ELF-1 (cell line): Measurements from ENCODE around the gene PLXNB1.
"Not testable (repeated sequence)": the region's sequence is repeated elsewhere in the genome, so short reads cannot be mapped to it uniquely, and the experiment has no call there.

Experiments used
- DNase-seq: peaks from one replicate; pipeline ENCODE4 v3.0.0-alpha.2; 2016; ENCODE audit warnings: low read depth, low spot score

The PLXNB1 gene

GRCh38 chr3:48464713-48465221, 34.9 kb upstream of the PLXNB1 start:
- DNase-seq = no peak

DNA sequence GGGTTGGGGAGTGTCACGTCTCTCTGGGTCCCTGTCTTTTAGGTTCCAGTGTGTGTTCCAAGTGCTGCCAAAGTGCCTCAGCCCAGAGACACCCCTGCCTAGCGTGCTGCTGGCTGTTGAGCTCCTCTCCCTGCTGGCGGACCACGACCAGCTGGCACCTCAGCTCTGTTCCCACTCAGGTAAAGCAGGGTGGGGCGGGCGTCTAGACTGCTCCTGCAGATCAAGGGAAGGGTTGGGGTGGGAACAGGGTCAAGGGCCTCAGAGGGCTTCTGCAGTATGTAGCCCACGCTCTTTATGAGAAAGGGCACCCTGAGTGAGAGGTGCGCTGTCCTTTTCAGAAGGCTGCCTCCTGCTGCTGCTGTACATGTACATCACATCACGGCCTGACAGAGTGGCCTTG, 33.8 kb upstream of the PLXNB1 start:
- no peak for DNase-seq

- not testable (repeated sequence) for DNase-seq
Measured at GRCh38 chr3:48461767-48462166, 31.9 kb upstream of the PLXNB1 start.

DNA sequence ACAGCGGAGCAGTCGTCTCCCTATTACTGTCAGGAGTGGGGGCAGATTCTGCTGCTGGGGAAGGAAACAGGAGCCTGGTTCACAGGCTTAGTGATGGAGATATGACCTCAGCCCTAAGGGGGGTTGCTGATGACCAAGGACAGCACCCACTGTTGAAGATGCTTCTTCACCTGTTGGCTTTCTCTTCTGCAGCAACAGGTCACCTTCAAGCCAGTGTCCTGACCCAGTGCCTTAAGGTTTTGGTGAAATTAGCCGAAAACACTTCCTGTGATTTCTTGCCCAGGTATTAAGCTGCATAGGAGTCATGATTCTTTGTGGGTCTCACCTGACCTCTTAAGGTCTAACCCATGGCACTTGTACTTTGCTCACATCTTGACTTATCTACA, 30.6 kb upstream of the PLXNB1 start:
- DNase-seq = no peak

DNA sequence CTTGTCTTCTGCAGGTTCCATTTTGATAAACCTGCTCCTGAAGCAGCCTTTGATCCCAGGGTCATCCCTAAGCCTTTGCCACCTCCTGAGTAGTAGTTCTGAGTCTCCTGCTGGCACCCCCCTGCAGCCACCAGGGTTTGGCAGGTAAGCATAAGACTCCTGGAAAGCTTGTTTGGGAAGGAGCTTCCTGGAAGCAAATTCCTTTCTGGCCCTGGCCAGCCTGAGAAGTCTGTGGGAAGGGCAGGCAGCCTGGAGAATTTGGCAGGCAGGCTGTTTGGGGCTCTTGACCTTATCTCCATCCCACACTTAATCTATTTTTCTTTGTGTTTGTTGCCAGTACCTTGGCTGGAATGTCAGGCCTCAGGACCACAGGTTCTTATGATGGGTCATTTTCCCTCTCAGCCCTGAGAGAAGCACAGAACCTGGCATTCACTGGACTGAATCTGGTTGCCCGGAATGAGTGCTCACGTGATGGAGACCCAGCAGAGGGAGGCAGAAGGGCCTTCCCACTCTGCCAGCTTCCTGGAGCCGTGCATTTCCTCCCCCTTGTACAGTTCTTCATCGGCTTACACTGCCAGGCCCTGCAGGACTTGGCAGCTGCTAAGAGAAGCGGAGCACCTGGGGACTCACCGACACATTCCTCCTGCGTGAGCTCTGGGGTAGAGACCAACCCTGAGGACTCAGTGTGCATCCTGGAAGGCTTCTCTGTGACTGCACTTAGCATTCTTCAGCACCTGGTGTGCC, 30.1 kb upstream of the PLXNB1 start:
- no peak for DNase-seq

DNA sequence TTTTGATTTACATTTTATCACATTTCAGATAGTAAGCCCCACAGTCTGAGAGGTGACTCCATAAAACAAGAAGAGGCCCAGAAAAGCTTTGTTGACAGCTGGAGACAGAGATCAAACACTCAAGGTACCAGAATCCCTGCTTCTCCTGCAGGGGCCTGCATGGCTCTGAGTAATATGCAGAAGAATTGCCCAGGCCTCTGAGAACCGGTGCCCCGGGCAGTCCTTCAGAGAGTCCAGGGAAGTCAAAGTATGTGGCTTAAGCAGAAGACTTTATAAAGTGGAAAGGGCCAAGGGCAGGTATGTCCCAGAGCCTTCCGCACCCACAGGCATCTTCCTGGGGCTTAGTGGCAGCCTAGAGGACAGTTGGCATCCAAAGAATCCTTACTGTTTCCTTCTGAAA, 29.4 kb upstream of the PLXNB1 start:
- no peak for DNase-seq

DNA sequence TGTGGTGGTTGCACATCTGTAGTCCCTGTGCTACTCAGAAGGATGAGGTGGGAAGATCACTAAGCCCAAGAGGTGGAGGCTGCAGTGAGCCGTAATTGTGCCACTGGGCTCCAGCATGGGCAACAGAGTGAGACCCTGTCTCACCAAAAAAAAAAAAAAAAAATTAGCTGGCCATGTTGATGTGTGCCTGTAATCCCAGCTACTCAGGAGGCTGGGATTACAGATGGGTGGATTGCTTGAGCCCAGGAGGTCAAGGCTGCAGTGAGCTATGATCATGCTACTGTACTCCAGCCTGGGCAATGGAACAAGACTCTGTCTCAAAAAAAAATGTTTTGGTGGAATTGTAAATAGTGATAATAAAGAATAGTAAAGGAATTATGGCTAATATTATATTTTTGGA, 26.6 kb upstream of the PLXNB1 start:
- no peak for DNase-seq

DNA sequence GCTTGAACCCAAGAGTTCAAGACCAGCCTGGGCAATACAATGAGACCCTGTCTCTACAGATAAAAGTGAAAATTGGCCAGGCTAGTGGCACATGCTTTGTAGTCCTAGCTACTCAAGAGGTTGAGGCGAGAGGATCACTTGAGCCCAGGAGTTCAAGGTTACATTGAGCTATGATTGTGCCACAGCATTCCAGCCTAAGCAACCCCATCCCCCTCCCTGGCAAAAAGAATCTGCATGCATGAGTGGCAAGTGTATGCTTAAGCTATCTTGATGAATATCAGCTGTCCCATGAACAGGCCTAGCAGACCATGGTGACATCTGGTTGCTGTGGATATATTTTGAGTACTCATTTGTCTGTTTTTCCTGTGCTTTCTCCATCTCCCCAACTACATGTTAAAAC, 21.4 kb upstream of the PLXNB1 start:
- no peak for DNase-seq

DNA sequence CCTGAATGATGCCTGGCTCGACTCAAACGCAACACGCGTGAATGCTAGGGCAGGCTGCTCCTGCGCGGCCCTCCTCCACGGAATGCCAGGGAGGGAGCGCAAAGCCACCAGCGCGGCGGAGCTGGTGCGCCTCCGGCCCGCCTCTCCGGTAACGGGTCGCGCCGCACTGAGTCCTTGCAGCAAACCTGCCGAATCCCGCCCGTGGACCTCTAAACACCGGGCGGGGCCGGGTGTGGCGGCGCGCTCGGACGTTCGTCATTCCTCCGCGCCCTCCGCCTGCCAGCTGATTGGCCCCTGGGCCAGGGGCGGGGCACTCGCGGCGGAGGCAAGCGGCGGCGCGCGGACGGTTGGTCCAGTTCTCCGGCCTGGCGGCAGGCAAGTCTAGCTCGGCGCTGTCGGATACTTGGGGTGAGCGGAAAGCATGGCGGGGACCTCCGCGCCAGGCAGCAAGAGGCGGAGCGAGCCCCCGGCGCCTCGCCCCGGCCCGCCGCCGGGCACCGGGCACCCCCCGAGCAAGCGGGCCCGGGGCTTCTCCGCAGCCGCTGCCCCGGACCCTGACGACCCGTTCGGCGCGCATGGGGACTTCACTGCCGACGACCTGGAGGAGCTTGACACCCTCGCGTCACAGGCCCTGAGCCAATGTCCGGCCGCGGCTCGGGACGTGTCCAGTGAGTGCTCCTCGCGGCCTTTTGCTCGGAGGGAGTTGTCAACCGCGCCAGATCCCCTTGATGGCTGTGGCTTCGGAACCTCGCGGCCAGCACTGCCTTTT, 16.7 kb upstream of the PLXNB1 start, which contains the start of gene ATRIP:
Gene ATRIP, plus strand, starts transcription at position 313 of the 769 bp plus-strand sequence. Its CDS starts 109 bp downstream, at position 422.
- DNase-seq = peak; percentile 93

DNA sequence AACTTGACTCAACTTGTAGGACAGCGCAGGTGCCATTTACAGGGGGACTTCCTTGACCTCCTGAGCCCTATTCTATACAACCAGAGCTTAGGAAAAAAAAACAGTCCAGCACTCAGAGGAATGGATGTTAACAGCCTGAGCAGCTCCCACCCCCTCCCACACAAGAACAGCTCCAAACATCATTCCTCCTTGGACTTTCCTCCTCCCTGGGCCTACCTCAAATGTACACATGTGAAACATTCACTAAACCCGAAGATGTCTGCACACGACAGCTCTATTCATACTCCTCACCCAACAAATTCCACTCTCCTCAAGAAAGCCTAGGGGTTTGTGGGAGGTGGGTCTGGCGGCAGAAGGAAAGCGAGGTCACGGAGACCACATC, 16.1 kb upstream of the PLXNB1 start:
- DNase-seq = no peak

DNA sequence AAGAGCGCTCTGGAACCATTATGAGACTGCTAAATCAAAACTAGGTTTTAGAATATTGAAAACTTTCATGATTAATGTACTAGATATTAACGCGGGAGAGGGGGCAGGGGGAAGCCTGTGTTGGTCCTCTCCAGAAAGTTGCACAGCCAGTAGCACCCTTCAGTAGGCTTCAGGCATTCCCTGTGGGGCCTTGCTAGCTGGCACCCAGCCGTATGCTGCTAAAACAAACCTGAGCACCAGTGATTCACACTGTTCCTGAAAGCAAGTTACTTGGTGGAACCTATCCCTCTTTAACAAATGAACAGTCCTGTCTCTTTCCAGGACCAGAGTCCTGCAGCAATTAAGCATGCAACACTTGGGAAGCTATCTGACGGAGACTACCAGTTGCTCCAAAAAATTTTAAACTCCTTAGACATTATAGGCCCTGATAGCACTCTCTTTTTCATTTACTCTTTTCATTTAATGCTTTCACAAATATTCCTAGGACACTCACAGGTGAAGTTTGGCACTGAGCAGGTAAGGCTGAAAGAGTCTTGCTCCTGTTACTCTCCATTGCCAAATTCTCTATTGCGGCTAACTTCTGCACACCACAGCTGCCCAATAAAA, 15.5 kb upstream of the PLXNB1 start:
- DNase-seq = no peak

DNA sequence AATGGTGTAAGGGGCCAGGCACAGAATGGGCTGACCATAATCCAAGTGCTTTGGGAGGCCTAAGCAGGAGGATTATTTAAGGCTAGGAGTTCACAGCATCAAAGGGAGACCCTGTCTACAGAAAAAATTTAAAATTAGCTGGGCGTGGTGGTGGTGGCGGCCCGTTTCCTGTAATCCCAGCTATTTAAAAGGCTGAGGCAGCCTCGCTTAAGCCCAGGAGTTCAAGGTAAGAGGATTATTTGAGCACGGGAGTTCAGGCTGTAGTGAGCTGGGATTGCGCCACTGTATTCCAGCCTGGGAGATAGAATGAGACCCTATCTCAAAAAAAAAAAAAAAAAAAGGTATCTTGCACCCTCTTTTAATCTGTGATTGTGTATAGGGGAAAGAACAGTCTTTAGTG, 12.1 kb upstream of the PLXNB1 start:
- no peak for DNase-seq

DNA sequence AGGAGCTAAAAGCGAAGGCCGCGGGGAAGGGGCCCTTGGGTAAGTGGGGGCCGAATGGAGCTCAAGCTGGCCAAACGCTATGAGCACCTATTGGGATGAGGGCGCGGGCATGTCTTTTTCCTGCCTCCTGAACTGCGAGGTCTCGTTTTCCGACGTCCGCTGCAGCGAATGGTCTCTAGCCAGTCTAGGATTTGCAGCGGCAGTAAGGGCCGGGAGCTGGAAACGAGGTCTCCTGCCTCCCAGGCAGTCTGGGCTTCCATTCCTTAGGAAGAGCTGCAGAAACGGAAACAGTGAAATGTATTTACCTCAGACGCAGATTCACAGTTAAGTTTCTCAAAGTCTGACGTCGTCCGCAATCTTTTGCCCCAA, 10.7 kb upstream of the PLXNB1 start:
- DNase-seq = no peak

- peak; percentile 98 for DNase-seq
Measured at GRCh38 chr3:48439820-48440589, 10.1 kb upstream of the PLXNB1 start, which contains the start of the genes CCDC51 and TMA7. CCDC51 (minus strand) TSS chr3:48440119; CDS start chr3:48435128, 4,991 bp downstream. TMA7 (plus strand) TSS chr3:48440257; CDS start chr3:48440297, 40 bp downstream.

GRCh38 chr3:48437812-48438211, 7.9 kb upstream of the PLXNB1 start:
- no peak for DNase-seq

GRCh38 chr3:48436855-48437254, 7.0 kb upstream of the PLXNB1 start:
- no peak for DNase-seq

DNA sequence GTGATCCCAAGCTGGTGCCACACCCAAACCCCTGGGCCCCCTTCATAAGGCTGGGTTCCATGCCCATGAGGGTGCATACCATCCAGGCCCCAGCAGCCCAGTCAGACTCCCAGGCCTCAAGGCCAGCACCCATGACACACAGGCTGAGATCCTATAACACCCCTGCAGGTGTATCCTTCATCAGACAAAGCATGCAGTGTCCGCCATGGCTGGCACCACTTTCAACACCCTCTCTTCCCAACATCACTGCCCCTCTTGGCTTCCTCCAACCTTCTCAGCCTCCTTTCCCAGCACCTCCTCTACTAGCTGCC, 6.5 kb upstream of the PLXNB1 start:
- DNase-seq = no peak

GRCh38 chr3:48435774-48436476, 6.0 kb upstream of the PLXNB1 start:
- peak; percentile 93 for DNase-seq

DNA sequence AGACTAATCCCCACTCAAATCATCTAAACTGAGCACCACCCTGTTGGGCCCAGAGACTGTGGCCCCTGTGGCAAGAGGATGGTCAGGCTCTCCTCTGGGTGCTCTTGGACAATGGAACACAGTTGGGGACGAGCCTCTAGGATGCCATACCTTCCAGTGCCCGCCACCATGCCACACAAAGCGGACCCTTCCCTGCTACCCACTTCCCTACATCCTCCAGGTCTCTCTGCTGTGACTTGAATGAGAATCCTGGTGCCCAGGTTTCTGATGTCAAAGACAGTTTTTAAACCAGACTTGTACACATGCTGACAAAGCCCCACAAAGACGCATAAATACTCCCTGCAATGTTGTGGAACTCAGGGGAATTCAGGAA, 5.3 kb upstream of the PLXNB1 start:
- no peak for DNase-seq

GRCh38 chr3:48434591-48435222, 4.8 kb upstream of the PLXNB1 start:
- DNase-seq = no peak
